HepG2 (cell line): ENCODE measurements around the gene ALDH1A2. TPM values are rescaled to one million over a fixed set of nuclear protein-coding genes. Genes with fewer than 3 reads are reported as not detected.

Source experiments
- ATAC-seq: fragments of 200-7000 bp; cut with Tn5 transposase; 3 replicates; pipeline ENCODE4 v1.9.1; 2020; ENCODE audit warnings: mild to moderate bottlenecking, moderate library complexity
- BruUV-seq: library from RNA; stranded (reverse); fragments of 400-500 nt; replicated peaks from 2 replicates; lab custom pipeline; 2021; lab: Mats Ljungman, UMichigan
- CTCF ChIA-PET: fragments of 300-600 bp; formaldehyde crosslinking; extraction: SDS; loops from one replicate; lab custom pipeline; 2021; ENCODE audit warnings: low total read pairs, inconsistent platforms, low intra/inter-chr PET ratio; lab: Yijun Ruan, JAX
- POLR2A ChIA-PET: fragments of 350-600 bp; sonication (Branson Sonifier 250); formaldehyde crosslinking; loops from one replicate; lab custom pipeline; 2020; ENCODE audit warnings: antibody characterized with exemption, inconsistent platforms; lab: Yijun Ruan, JAX
- DNase-seq: peaks from one replicate; pipeline ENCODE4 v3.0.0-alpha.2; 2015; ENCODE audit warnings: low spot score
- FAIRE-seq: peaks from 3 replicates; lab custom pipeline; 2011; peaks lifted over from hg19 to GRCh38; lab: Jason Lieb, UNC
- H2AFZ ChIP-seq: one replicate; pipeline ENCODE4 v1.6.1; 2011; ENCODE audit warnings: low read length, inconsistent platforms
- H3K27ac ChIP-seq: fragments of 300-600 bp; 3 replicates; pipeline ENCODE4 v1.8.0; 2011; ENCODE audit warnings: mixed run types, mild to moderate bottlenecking, mixed read lengths, low read length, inconsistent platforms; ENCODE audit not compliant: insufficient read depth; ENCODE audit errors: extremely low read length
- H3K27me3 ChIP-seq, 2 experiments: fragments of 200-600 bp in 1 of 2; 2 replicates in 1 of 2; 3 replicates in 1 of 2; pipeline versions ENCODE4 v1.6.0 to v1.8.0; 2011; ENCODE audit warnings: low read length in 2 of 2, mild to moderate bottlenecking in 2 of 2, moderate library complexity in 2 of 2, inconsistent platforms in 1 of 2; ENCODE audit not compliant: insufficient read depth in 2 of 2, control insufficient read depth in 1 of 2
- H3K36me3 ChIP-seq, 2 experiments: fragments of 200-600 bp in 1 of 2; replicated peaks in 1 of 2; 2 replicates in 1 of 2; 3 replicates in 1 of 2; pipeline versions ENCODE4 v1.5.1 to v1.8.0; 2011; ENCODE audit warnings: low read length in 2 of 2, inconsistent platforms in 1 of 2; ENCODE audit not compliant: insufficient read depth in 2 of 2, control insufficient read depth in 1 of 2
- H3K4me1 ChIP-seq: 2 replicates; pipeline ENCODE4 v1.5.1; 2012; ENCODE audit warnings: low read length, inconsistent platforms; ENCODE audit not compliant: insufficient read depth
- H3K4me2 ChIP-seq: 2 replicates; pipeline ENCODE4 v1.6.0; 2011; ENCODE audit warnings: low read depth, low read length, inconsistent platforms
- H3K4me3 ChIP-seq, 3 experiments: fragments of 200-600 bp in 1 of 3; sonication (generic), shearing (Covaris generic) in 1 of 3; replicated peaks in 1 of 3; 2 replicates each; pipeline ENCODE4 v1.5.1; 2011 to 2016; ENCODE audit warnings: low read length in 3 of 3, inconsistent platforms in 2 of 3, low read depth in 2 of 3, mild to moderate bottlenecking in 2 of 3, control low read depth in 1 of 3, mixed read lengths in 1 of 3; ENCODE audit not compliant: insufficient read depth in 1 of 3
- H3K79me2 ChIP-seq: one replicate; pipeline ENCODE4 v1.6.1; 2011; ENCODE audit warnings: low read length, inconsistent platforms; ENCODE audit not compliant: insufficient read depth
- H3K9ac ChIP-seq: 2 replicates; pipeline ENCODE4 v1.6.0; 2011; ENCODE audit warnings: mild to moderate bottlenecking, low read depth, low read length, inconsistent platforms; ENCODE audit not compliant: insufficient read depth
- H3K9me3 ChIP-seq: 2 replicates; pipeline ENCODE4 v1.5.1; 2012; ENCODE audit warnings: mild to moderate bottlenecking, low read length
- H4K20me1 ChIP-seq: 2 replicates; pipeline ENCODE4 v1.6.0; 2011; ENCODE audit warnings: inconsistent platforms, mild to moderate bottlenecking, low read length, moderate library complexity; ENCODE audit not compliant: insufficient read depth
- ATF7-NPFF ChIP-seq: sonication (generic); formaldehyde crosslinking; IDR thresholded peaks from 2 replicates; pipeline ENCODE4 v1.8.1; 2023; ENCODE audit warnings: mild to moderate bottlenecking, low read depth, missing genetic modification reagents, moderate library complexity
- EP300 ChIP-seq, 3 experiments: sonication (generic) in 1 of 3; formaldehyde crosslinking in 1 of 3; IDR thresholded peaks; 2 replicates each; pipeline versions ENCODE4 v1.5.1 to v1.6.1; 2011 to 2020; ENCODE audit warnings: low read depth in 2 of 3, low read length in 2 of 3, borderline replicate concordance in 1 of 3, improper control_type of control experiment in 1 of 3, mild to moderate bottlenecking in 1 of 3, missing genetic modification reagents in 1 of 3, moderate library complexity in 1 of 3
- HDAC1 ChIP-seq: sonication (generic); formaldehyde crosslinking; IDR thresholded peaks from 2 replicates; pipeline ENCODE4 v1.5.1; 2020; ENCODE audit warnings: mild to moderate bottlenecking, missing genetic modification reagents
- LCORL ChIP-seq, 2 experiments: fragments of 450-650 bp in 1 of 2; sonication (generic) in 1 of 2; formaldehyde crosslinking in 1 of 2; IDR thresholded peaks; 2 replicates each; pipeline versions ENCODE4 v1.5.0 to v1.6.1; 2017 to 2020; ENCODE audit warnings: antibody characterized with exemption in 1 of 2, missing genetic modification reagents in 1 of 2
- MED1 ChIP-seq: sonication (generic); formaldehyde crosslinking; IDR thresholded peaks from 2 replicates; pipeline ENCODE4 v1.4.0; 2020; ENCODE audit warnings: missing genetic modification reagents
- MLX ChIP-seq: IDR thresholded peaks from 2 replicates; pipeline ENCODE4 v1.6.1; 2016
- NFKBIZ ChIP-seq: IDR thresholded peaks from 2 replicates; pipeline ENCODE4 v1.6.1; 2018; ENCODE audit warnings: missing genetic modification reagents, missing compliant biosample characterization
- PAXIP1 ChIP-seq: sonication (generic); formaldehyde crosslinking; conservative IDR thresholded peaks from 2 replicates; pipeline ENCODE4 v1.4.0; 2020; ENCODE audit warnings: mild to moderate bottlenecking, missing genetic modification reagents, moderate library complexity
- RARA ChIP-seq: IDR thresholded peaks from 2 replicates; pipeline ENCODE4 v1.6.1; 2016; ENCODE audit warnings: missing genetic modification reagents, missing compliant biosample characterization
- SALL1 ChIP-seq: sonication (generic); formaldehyde crosslinking; IDR thresholded peaks from 2 replicates; pipeline ENCODE4 v1.8.0; 2022; ENCODE audit warnings: mild to moderate bottlenecking, missing genetic modification reagents
- ZNF232 ChIP-seq: sonication (generic); formaldehyde crosslinking; IDR thresholded peaks from 2 replicates; pipeline ENCODE4 v1.4.0; 2020; ENCODE audit warnings: missing genetic modification reagents, borderline replicate concordance
- ZNF598 ChIP-seq: sonication (generic); formaldehyde crosslinking; IDR thresholded peaks from 2 replicates; pipeline ENCODE4 v1.5.1; 2020; ENCODE audit warnings: mild to moderate bottlenecking, missing genetic modification reagents, borderline replicate concordance
- ZNF703 ChIP-seq: sonication (generic); formaldehyde crosslinking; IDR thresholded peaks from 2 replicates; pipeline ENCODE4 v1.5.1; 2020; ENCODE audit warnings: missing genetic modification reagents, mild to moderate bottlenecking, moderate library complexity, borderline replicate concordance
- WGBS: methylation state at CpG from one replicate; pipeline ENCODE4 v1.1.6; 2017; ENCODE audit warnings: low lambda C conversion rate; 5-methylcytosine and 5-hydroxymethylcytosine counted together
- in situ Hi-C: cut with HindIII; loops from 2 replicates; pipeline ENCODE4 v1.10.0; 2017; ENCODE audit warnings: low pct_unique_long_range_greater_than_20kb; ENCODE audit not compliant: extremely low pct_ligation_motif_present
- intact Hi-C: fragments of 100-400 bp; cut with micrococcal nuclease; formaldehyde crosslinking; loops from one replicate; pipeline ENCODE4 v1.10.0; 2022; ENCODE audit not compliant: unreplicated experiment
- polyA plus RNA-seq, 8 experiments: library from polyadenylated mRNA; depleted of rRNA in 3 of 8; stranded (reverse) in 7 of 8; unstranded in 1 of 8; fragments of >200 nt; fragmentation: Illumina TruSeq in 4 of 8; extraction: Trizol in 4 of 8; gene quantifications; 2 replicates each; pipeline versions ENCODE4 v1.2.1 to v1.2.3, GENCODE V29; 2011 to 2016; ENCODE audit warnings: low read depth in 4 of 8, missing spikeins in 1 of 8, mixed read lengths in 1 of 8; ENCODE audit not compliant: insufficient read depth in 1 of 8
- total RNA-seq, 5 experiments: library from RNA; depleted of rRNA; stranded (reverse); fragments of >200 nt; fragmentation: Illumina TruSeq; extraction: Trizol; gene quantifications; 2 replicates each; pipeline ENCODE4 v1.2.3, GENCODE V29; 2016; ENCODE audit warnings: low read depth in 1 of 5

ALDH1A2 gene
- total and polyA plus RNA-seq, 2 of the 13 experiments (the other 11 are each of a cell fraction or from before 2014, with no cell fraction given): 0.64 to 0.90 TPM

- ChIA-PET CTCF (no interaction called here), POLR2A (no interaction called here)
- FAIRE-seq: no peak
- H3K4me1 ChIP-seq: peaks cover 8% of the 10 kb centered on the region; the same call in 1 of the 2 replicates
- H3K27ac ChIP-seq: no peak overlapping the region
- no TSS peak for BruUV-seq
- 24% methylated on average over 2 of the region's 2 CpGs for WGBS
- H3K79me2 ChIP-seq: no peaks in the 10 kb centered on the region
- intact Hi-C loops (no loop called here), in situ Hi-C loops (no loop called here)
- no peak overlapping the region for H3K9ac ChIP-seq
- no peak overlapping the region for H2AFZ ChIP-seq
- no peaks in the 10 kb centered on the region for H3K36me3 ChIP-seq
- TF ChIP-seq HDAC1: no peak
- TF ChIP-seq ZNF232 (CRISPR knock-in tag): no peak
- TF ChIP-seq RARA (CRISPR knock-in tag): no peak
- no peak for TF ChIP-seq NFKBIZ (CRISPR knock-in tag)
- TF ChIP-seq PAXIP1 (CRISPR knock-in tag): peak; percentile 57
- 0 out of 2 replicates have a peak, but pooled peaks have one; percentile 22 for TF ChIP-seq MED1 (CRISPR knock-in tag)
- TF ChIP-seq EP300 (IDR thresholded peaks at IDR 0.05; ENCODE audit: low read depth in 2 of 2, low read length in 2 of 2): peak in 1 of 2 experiments; percentile 12; a peak in 1 of 4 replicates
- no peak for TF ChIP-seq EP300 (CRISPR knock-in tag; IDR thresholded peaks at IDR 0.05; ENCODE audit: borderline replicate concordance)
- TF ChIP-seq ZNF598: no peak
- TF ChIP-seq LCORL (IDR thresholded peaks at IDR 0.05): no peak
- TF ChIP-seq LCORL (CRISPR knock-in tag; IDR thresholded peaks at IDR 0.05): 0 out of 2 replicates have a peak, but pooled peaks have one; percentile 38
- TF ChIP-seq ZNF703: no peak
- no peak for TF ChIP-seq MLX (CRISPR knock-in tag)
- TF ChIP-seq ATF7-NPFF (CRISPR knock-in tag): no peak
- 0 out of 2 replicates have a peak, but pooled peaks have one; percentile 22 for TF ChIP-seq SALL1 (CRISPR knock-in tag)
- H3K9me3 ChIP-seq: no peaks in the 10 kb centered on the region
- H3K4me3 ChIP-seq: no peak overlapping the region
- no peak for DNase-seq
- no peak overlapping the region for H3K4me2 ChIP-seq
- no peaks in the 10 kb centered on the region for H4K20me1 ChIP-seq
- H3K27me3 ChIP-seq: no peaks in the 10 kb centered on the region
- ATAC-seq: peak; percentile 54; the same call in 2 of the 3 replicates
These were observed 29.9 kb upstream of the ALDH1A2 start for GRCh38 chr15:58095415-58095814.
